GM21717 (cell line): ENCODE results near the gene FLACC1.

Experiments
- ATAC-seq: cut with Tn5 transposase; IDR thresholded peaks from one replicate; pipeline ENCODE4 v1.9.1; 2021; ENCODE audit warnings: mild to moderate bottlenecking, moderate library complexity; ENCODE audit not compliant: unreplicated experiment

Gene FLACC1

DNA sequence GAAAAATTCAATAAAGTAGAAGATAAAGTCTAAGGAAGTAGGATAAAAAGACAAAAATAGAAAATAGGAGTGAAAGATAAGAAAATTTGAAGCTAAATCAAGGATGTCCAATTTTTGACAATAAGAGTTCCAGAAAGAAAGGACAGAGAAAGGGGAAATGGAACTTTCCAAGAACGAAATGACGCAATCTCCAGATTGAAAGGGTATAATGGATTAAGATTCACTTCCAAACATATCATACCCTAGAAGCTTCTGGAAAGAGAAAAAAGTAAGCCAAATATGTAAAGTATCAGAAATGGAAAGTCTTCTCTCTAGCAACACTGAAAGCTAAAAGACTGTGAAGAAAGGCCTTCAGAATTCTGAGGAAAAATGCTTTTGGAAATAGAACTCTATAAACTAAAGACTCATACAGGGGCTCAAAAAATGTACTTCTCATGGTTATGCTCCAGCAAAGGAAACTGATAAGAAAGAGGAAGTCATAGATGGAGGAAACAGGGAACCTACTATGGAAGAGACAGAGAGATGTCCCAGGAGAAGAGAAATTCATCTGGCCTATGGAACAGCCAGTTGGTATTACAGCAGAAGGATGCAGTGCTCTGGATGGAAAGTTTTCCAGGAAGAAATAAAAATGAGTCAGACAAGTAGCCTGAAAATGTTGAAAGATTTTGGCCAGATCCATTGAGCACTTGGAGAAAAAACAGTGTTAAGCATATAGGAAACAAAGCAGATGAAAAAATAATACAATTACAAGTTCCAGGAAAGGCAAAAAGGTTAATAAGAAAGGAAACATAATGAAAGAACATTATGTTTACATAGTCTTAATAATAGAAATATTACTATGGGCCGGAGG lies 76.7 kb downstream of the FLACC1 start:
- ATAC-seq: no peak

DNA sequence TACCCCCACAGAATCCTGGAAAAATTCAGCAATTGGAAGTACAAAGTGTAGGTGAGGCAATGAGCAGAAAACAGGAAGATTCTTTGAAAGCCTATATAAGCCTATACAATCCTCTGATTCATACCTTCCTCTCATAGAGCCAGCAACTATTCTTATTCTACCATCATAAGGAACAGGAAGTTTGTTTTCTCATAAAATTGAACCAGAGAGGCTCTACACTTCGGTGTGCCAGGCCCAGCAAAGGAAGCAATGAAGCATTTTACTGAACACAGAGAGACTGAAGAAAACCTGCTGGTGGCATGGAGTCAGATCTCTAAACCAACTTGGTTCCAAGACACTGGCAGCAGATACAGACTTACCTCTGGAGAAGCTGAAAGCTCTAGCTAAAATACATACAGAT lies 78.1 kb downstream of the FLACC1 start:
- no peak for ATAC-seq

- ATAC-seq: no peak
Measured at GRCh38 chr2:201276511-201276910, 80.6 kb downstream of the FLACC1 start.

GRCh38 chr2:201275990-201276389 lies 81.2 kb downstream of the FLACC1 start:
- ATAC-seq: no peak

DNA sequence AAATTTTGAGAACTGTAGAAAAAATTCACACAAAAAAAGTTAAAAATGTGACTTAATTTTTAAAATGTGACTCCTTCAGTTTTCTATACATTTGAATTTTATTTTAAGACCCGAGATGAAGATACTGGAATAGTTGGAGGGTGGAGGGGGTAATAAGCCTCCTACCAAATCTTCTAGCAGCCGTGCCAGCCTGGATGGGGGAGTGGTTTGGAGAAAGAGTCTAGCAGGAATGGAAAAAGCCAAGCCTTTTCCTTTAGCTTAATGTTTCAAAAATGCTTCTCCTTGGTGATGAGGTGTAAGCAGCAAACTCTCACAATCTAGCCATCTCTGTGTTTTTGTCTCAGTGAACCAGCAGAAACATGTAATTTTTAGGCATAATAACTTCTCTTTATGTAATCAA lies 82.1 kb downstream of the FLACC1 start:
- ATAC-seq: no peak

DNA sequence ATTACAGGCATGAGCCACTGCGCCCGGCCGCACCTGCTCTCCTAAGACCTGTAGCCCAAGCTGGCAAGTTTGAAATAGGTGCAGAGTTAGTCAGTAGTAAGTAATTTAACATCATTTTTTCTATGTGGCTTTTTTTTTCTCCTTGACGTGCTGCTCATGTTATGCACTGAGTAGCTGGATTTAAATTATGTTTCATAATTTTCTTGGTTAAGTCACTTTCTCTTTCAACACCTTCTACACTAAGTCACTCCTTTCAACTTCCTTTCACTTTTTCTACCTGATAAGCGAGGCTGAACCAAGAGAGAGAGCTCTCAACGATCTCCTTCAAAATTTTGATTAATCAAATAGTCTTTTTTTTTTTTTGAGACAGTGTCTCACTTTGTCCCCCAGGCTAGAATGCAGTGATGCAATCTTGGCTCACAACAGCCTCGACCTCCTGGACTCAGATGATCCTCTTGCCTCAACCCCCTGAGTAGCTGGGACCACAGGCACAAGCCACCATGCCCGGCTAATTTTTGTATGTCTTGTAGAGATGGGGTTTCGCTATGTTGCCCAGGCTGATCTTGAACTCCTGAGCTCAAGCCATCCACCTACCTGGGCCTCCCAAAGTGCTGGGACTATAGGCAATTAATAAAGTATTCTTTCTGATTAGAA lies 83.7 kb downstream of the FLACC1 start:
- no peak for ATAC-seq

- no peak for ATAC-seq
Measured at GRCh38 chr2:201271917-201272316, 85.2 kb downstream of the FLACC1 start.

DNA sequence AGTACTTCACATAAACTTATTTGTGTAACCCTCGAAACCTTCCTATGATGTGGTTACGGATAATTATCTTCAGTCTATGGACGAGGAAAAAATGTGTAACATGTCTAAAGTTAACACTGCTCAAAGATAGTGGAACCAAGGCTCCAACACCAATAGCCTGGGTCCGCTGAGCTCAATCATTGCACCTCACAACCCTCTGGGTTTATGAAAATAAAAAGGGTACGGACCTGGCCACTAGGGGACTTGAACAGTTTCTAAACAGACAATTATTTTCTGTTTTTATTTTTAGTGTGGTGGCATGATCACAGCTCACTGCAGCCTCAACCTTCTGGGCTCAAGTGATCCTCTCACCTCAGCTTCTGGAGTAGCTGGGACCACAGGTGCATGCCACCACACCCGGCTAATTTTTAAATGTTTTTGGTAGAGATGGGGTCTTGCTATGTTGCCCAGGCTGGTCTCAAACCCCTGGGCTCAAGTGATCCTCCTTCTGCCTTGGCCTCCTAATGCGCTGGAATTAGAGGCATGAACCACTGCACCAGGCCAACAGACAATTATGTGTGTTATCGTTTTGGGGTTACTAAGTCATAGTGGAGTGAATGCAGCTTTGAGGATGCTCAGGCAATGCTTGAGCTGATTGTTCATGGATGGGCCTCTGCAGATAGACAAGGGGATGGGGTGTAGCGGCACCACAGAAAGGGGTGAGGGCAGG lies 86.7 kb downstream of the FLACC1 start:
- ATAC-seq: no peak

GRCh38 chr2:201269764-201270163 lies 87.4 kb downstream of the FLACC1 start:
- no peak for ATAC-seq

DNA sequence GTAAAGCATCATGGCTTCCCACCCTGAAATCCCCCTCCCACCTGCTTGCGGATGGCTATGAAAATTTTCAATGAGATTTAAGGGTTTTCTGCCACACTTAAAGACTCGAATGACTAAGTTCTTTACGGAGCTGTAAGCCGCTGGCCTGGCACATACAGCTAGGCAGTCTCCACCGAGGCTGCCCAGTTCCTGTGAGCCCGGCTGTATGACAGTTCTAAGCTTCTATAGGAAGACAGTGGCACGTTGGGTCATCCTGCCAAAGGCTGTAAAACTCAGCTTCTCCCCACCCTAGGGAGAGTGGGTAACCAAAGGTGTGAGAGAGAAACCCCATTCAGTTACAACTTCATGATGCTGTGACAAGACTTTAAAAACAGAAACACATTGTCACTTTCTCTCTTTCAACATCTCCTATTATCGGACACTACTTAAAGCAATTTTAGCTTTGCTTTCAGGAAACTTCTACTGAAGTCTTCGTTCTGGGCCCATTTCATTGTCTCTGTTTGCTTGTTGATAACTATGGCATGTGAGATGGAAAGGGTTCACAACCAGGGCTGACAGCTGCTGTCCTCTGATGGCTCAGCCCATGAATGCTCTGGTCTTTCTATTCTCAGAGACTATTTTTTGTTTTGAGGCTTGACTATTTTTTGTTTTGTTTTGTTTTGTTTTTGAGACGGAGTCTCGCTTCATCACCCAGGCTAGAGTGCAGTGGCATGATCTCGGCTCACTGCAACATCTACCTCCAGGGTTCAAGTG lies 89.7 kb downstream of the FLACC1 start:
- no peak for ATAC-seq

DNA sequence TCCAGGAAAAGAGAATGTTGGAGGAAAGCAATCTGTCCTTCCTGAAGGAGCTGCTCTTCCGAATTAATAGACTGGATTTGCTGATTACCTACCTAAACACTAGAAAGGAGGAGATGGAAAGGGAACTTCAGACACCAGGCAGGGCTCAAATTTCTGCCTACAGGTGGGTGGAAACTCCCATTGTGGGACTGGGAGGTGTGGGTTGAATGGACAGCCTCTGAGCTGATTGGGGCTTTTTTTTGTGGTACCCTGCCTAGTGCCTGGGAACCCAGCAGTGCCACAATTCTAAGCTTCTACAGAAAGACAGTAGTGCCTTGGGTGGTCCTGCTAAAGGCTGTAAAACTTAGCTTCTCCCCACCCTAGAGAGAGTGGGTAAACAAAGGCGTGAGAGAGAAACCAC lies 90.5 kb downstream of the FLACC1 start:
- ATAC-seq: no peak

DNA sequence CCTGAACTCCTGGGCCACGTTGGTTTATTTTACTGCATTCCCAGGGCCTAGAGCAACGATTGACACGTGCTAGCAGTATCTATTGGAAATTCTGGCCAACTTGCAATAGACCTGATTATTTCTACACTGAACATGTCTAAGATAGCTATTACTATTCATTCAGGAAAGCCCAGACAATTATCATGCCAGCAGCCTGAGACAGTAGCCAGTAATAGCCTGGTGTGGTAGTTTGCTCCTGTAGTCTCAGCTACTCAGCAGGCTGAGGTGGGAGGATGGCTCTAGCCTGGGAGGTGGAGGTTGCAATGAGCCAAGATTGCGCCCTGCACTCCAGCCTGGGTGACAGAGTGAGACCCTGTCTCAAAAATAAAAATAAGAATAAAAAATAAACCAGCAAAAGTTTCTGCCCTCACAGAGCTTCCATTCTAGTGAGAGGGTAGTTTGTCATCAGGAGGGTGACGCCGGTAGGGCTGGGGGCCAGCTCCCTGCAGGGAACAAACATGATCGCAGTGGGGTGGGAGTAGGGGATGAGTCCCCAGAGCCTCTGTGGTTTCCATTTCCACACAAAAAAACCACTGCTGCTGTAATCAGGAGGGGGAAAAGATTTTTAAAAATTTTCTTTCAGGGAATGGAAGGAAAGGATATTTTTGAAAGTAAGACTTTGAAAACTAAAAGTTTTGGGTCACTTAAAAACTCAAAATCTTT lies 92.5 kb downstream of the FLACC1 start:
- no peak for ATAC-seq

DNA sequence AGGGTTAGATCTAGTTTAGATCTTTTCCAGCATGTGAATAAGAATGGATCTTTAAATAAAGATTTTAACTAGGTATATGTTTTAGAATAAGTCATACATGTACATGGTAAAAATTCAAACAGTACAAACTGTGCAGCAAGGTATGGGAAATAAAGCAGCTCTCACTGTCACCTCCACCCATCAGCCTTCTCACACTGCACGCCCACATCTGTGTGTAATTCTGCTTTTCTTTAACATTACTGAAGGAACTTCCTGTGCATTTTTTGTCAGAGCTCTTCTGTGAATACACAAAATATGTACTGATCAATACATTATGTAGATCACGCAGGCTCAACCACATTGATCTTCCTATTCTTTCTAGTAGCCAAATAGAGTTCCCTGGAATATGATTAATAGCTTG lies 93.4 kb downstream of the FLACC1 start:
- ATAC-seq: no peak

DNA sequence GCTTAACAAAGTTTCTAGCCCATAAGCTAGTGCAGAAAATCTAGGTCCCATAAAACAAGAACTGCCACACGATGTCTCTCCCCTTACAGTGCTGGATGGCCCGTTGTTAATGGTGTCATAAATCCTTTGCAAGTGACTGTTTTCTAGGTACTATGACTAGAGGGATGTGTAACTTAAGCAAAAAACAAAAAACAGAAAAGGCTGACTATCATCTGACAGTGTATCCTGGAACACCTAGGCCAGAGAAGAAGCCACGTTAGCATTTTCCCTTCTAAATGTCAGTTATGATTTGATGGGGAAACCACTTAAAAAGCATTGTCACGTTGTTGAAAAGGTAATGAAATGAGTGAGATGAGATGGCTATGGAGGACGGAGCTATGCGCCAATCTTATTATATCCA lies 94.4 kb downstream of the FLACC1 start:
- ATAC-seq: no peak

DNA sequence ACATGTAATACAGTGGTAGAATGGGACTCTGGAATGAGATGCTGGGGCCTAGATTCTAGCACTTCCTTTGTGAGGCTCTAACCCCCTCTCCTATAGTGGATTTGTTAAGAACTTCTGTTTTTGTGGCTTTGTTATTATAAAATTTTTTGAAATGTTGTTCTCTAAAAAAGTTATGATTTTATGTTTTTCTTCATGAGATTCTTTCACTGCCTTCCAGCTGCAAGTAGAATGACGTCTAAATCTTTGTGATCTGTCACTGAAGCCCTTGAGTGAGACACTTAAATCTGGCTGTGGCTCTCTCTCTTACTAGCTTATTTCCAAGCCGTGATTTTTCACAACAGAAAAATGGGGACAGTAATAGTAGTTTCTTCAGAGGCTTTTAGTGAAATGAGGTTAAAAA lies 95.2 kb downstream of the FLACC1 start:
- no peak for ATAC-seq

DNA sequence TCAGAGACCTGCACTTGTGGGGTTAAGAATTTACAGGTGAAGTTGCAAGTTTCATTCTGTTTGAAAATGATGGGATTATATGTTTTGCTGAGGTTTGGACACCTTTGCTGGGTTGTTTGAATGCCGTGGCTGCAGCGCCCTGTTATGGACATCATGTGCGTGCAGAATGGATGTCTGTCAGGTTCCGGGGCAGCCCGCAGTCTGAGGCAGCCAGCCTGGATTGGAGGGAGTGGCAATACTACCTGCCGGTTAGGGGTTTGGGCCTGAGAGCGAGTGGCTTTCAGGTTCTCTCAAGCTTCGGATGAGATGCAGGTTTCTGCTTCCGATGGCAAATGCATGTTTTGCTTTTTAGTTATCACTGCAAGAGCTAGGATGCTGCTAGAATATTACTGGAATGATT lies 95.7 kb downstream of the FLACC1 start:
- no peak for ATAC-seq

GRCh38 chr2:201260302-201260800 lies 96.8 kb downstream of the FLACC1 start, which contains the start of gene CASP8:
CASP8 (plus strand) TSS chr2:201260536; CDS start chr2:201266487, 5,951 bp downstream.
- ATAC-seq: no peak

- no peak for ATAC-seq
Measured at GRCh38 chr2:201258666-201259615, 98.2 kb downstream of the FLACC1 start.
